NCI-H2196 treated with DMSO at 0.1 percent for 48 hours (cell line): ENCODE measurements around the gene WASF3.
"Not testable (repeated sequence)": the region's sequence is repeated elsewhere in the genome, so short reads cannot be mapped to it uniquely, and the experiment has no call there.

Experiments
- DNase-seq: peaks from one replicate; lab custom pipeline; 2025; ENCODE audit not compliant: unreplicated experiment; lab: John Stamatoyannopoulos, UW

WASF3 gene

GRCh38 chr13:26709461-26709860, 152.0 kb downstream of the WASF3 start:
- DNase-seq: no peak

DNA sequence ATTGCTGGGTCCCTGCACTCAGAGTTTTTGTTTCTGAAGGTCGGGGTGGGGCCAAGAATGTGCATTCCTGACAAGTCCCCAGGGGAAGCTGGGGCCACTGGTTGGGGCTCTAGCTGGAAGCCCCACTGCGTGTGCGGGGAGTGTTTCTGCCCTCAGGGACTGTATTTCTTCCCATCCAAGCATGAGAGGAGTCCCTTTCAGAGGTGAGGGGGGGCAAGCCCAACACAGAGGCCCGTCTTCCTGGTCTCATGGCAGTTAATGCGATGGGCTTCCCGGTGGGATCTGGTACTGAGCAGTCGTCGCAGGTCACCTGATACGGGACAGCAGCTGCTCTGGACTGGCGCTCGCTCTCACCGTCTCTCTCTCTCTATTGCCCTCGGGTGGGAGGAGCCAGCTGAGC, 152.7 kb downstream of the WASF3 start:
- no peak for DNase-seq

DNA sequence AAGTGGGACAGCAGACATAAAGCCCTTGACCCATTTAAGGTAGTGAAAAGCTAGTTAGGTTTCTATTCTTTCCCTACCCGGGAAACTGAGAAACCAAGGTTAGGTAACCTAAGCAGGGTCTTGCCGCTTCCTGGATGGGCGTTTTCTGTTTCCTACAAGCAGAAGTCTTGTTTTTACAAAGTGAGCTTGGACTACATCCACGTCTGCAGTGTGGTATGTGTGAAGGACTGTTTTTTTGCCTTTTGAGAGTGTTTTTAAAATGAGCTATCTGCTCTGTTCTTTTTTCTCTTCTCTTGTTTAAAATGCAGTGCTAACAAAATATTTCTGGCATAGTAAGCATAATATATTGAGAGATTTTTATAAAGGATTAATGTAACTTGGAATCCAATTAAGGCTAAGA, 153.7 kb downstream of the WASF3 start:
- no peak for DNase-seq

DNA sequence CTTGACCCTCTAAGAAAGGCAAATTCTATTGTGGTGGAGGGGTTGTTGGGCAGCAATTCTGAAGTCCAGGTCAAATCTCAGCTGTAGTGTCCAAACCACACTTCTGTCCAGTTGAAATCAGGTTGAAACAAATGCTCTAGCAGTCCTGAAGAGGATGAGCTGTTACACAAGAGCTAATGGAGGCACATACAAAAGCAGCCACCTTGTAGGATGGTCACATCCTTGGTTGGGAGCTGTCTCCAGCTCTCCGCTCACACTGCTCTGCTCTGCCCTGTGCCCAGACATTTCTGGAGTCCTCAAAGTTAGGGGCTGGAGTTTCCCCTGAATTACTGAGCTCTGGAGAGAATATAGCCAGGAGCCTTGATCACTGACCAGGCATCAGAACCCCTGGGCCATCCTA, 155.9 kb downstream of the WASF3 start:
- DNase-seq: no peak

DNA sequence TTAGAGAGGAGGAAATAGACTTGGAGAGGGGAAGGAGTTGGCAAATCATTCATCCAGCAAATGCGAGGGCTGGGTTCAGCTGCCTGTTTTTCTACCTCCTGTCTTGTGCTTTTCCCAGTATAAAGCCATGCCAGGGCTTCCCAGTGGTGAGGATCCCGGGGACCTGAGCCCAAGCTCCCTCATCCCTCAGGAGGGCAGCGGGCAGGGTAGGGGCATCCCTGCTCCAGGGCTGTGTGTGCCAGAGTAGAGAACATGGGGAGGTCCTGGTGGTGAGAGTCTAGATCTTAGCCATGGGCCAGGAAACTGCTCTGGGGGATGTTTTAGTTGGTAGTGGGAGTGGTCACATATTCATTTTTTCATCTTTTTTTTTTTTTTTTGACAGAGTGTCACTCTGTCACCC, 159.5 kb downstream of the WASF3 start:
- no peak for DNase-seq

DNA sequence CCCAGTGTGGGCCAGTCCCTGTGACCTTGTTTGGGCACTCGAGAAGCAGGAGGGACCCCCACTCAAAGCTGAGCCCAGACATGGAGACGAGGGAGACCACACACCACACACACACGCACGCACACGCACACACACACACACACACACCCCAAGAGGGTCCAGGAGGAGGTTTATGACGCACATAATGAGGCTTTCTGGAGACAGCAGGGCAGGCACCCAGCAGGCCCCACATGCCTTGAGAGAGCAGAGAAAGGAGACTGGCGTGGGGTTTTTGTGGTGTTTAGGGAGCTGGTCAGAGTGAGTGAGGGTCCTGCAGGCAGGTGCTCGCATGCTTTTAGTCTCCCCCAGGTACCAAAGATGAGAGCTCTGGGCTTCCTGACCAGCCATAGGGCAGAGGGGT, 160.7 kb downstream of the WASF3 start:
- no peak for DNase-seq

GRCh38 chr13:26718872-26719271, 161.4 kb downstream of the WASF3 start:
- DNase-seq: no peak

GRCh38 chr13:26719356-26719945, 162.0 kb downstream of the WASF3 start:
- peak; percentile 14 for DNase-seq

DNA sequence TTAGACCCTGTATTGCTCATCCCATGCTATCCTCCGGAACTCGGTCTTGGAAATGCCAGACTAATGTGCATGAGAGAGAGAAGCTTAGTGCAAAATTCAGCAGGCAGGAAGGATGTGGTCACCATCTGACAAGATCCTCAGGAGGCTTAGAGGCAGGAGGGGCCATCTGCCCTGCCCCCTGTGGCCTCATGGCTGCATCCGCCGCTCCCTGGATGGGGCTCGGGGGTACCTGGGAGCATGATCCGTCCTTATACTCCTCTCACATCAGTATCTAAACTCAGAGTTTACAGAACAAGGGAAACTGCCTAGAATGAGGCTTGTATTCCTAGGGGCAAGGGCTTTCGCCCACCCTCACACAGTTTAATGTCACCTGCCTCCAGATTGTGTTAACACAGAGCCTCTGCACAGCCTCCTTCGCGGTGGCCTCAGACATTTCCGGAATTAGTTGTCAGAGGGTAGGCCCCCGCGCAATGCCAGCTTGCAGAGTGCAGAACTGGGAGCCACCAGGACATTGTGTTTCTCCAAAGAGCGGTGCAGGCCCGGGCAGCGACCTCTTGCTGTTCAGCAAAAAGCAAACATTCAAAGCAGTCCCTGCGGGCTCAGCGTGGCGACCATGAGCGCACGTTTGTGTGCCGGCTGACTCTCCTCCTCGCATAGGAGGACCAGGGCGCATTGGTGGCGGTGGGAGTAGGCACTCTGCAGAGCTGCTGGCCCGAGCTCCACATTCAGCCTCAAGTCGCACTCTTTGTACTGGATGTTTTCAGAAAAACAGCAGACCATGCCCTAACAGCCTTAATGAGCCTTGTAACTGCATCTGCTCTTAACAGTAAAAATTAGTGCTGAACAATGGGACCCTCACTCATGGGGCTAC, 164.0 kb downstream of the WASF3 start:
- DNase-seq: no peak

GRCh38 chr13:26722321-26722720, 164.8 kb downstream of the WASF3 start:
- DNase-seq: no peak

DNA sequence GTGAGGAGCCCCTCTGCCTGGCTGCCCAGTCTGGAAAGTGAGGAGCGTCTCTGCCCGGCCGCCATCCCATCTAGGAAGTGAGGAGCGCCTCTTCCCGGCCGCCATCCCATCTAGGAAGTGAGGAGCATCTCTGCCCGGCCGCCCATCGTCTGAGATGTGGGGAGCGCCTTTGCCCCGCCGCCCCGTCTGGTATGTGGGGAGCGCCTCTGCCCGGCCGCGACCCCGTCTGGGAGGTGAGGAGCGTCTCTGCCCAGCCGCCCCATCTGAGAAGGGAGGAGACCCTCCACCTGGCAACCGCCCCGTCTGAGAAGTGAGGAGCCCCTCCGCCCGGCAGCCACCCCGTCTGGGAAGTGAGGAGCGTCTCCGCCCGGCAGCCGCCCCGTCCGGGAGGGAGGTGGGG, 166.1 kb downstream of the WASF3 start:
- DNase-seq: not testable (repeated sequence)

GRCh38 chr13:26726684-26727083, 169.2 kb downstream of the WASF3 start:
- no peak for DNase-seq

DNA sequence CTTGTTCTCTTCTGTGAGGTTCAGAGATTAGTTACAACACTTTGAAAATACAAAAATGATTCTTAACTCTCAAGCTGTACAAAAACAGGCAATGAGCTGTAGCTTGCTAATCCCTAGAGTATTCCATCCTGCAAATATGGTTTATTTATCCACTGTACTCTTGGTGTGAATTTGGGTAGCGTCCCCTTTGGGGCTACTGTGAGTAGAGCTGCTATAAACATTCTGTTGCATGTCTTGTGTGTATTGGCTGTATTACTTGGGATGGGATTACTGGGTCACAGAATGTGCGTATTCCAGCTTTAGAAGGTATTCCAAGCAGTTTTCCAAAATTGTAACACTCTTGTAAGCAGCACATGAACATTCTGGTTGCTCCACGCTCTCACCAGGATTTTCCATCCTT, 169.6 kb downstream of the WASF3 start:
- no peak for DNase-seq

DNA sequence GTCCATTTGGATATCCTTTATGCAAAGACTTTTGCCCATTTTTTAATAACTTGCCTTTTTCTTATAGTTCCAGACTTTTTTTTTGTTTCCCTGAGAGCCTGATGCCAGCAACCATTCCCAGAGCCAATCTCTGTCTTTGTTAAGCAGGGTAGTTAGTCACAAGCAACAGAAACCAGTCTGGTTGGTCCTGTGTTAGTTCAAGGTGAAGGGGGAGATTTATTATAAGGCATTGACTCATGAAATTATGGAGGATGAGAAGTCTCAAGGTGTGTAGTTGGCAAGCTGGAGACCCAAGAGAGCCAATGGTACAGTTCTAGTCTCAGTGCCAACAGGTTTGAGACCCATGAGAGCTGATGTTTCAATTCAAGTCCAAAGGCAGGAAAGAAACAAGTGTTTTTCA, 170.2 kb downstream of the WASF3 start:
- no peak for DNase-seq

DNA sequence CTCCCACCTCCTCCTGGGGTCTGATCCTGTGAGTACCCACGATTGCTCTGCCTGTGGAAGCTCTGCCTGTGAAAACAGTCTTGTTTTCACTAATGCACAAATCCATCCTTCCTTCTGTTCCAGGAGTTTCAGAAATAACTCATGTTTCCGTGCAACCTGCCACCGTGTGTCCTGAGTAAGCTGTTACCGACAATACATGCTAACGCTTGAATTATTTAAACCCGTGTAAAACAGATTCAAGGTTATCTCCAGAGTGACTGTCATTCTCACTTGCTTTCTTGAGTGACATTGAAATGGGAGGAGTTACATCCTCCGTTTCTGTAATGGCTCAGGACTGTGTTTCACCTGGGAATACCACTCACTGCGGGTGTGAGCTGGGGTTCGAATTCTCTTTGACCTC, 178.2 kb downstream of the WASF3 start:
- DNase-seq: no peak
